T-helper 1 cell (primary cell): ENCODE measurements around the gene NIBAN1.
"Not testable (repeated sequence)": the region's sequence is repeated elsewhere in the genome, so short reads cannot be mapped to it uniquely, and the experiment has no call there.

Experiments
- DNase-seq, 5 donors: peaks; one replicate each; pipeline ENCODE4 v3.0.0-alpha.2; 2012 to 2020

NIBAN1 gene

GRCh38 chr1:184973272-184974055, 844 bp downstream of the NIBAN1 start:
- DNase-seq, result peak in 3 of 5 donors; percentile 34 to 77 (median 57)

DNA sequence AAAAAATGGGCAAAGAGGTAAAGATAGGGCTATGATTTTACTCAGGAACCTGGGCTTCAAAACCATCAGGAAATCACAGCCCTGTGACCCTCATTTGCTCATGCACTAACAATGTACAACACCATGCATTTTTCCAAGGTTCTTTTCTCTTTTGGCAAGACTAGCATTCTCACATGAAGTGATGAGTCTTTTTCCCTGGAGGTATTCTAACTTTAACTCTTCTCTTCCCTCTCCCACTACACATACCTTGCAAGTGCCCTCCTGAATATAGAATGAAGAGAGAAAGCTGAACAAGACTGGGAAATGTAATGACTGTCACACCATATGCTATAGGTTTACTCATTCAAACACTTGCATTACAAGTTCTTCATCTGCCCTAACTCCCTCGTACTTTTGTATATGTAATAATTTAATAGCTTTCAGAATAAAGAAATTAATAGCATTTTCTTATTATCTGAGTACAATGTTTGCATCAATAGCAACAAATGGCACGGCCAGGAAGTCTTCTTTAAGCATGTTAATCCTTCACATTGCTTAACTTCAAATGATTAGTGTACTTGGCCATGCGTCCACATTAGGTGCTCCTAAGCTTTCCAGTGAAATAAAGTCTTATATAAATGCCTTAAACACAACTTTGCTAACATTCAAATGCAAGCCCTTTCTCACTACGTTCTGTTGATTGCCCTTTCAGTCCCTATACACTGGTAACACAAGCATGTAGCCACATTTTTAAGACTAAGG, 1.8 kb downstream of the NIBAN1 start:
- peak in 1 of 5 donors; percentile 23 for DNase-seq

- no peak for DNase-seq
Observed at GRCh38 chr1:184971522-184972265, 2.6 kb downstream of the NIBAN1 start.

- no peak for DNase-seq
Observed at GRCh38 chr1:184970691-184971161, 3.6 kb downstream of the NIBAN1 start.

DNA sequence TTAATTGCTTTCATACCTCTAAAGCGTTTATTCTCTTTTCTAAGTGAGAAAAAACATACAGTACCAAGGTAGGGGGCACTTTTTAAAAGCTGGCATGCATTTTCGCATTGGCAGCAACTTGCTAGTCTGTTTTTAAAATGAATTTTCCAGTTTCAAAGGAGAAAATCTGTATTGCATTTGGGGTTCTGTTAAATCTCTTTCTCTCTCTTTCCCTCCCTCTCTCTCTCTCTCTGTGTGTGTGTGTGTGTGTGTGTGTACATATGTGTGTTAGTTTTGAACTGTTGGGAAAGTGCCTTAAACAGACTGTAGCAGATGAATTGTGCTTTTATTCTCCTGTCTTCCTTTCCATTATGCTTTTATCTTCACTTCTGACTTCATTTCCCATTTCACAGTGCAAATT, 7.3 kb downstream of the NIBAN1 start:
- no peak for DNase-seq

- DNase-seq, result no peak
Observed at GRCh38 chr1:184965944-184966860, 8.1 kb downstream of the NIBAN1 start.

GRCh38 chr1:184965439-184965838, 8.9 kb downstream of the NIBAN1 start:
- DNase-seq, result no peak

DNA sequence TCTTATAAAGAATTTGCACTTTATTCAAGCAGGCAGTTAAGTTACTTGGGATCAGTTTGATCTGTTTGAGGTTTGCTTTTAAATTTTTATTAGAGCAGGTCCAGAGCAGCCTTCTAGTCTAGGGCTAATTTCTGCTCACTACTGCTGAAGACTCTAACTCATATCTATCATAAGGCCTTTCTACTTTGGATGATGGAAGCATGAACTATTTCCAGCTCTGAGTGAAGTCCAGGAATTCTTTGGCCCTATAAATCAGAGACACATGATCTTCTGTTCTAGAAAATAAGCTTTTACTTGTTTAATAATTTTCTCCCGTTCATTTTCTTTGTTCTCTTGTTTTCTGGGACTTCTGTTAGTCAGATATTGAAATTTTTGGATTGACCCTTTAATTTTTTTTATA, 14.7 kb downstream of the NIBAN1 start:
- no peak for DNase-seq

- DNase-seq, result no peak
Observed at GRCh38 chr1:184958554-184959353, 15.6 kb downstream of the NIBAN1 start.

DNA sequence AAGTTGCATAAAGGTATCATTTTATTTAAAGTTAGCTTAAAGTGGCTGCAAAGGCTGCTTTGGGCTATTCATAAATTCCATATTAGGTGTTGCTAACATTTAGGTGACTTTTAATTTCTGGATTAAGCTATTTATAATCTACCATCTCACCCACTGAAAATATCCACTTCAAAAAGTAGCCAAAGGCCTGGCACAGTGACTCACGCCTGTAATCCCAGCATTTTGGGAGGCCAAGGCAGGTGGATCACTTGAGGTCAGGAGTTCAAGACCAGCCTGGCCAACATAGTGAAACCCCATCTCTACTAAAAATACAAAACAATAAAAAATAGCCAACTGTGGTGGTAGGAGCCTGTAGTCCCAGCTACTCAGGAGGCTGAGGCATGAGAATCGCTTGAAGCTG, 16.4 kb downstream of the NIBAN1 start:
- DNase-seq, result not testable (repeated sequence)

GRCh38 chr1:184956999-184957700, 17.2 kb downstream of the NIBAN1 start:
- DNase-seq, result no peak

DNA sequence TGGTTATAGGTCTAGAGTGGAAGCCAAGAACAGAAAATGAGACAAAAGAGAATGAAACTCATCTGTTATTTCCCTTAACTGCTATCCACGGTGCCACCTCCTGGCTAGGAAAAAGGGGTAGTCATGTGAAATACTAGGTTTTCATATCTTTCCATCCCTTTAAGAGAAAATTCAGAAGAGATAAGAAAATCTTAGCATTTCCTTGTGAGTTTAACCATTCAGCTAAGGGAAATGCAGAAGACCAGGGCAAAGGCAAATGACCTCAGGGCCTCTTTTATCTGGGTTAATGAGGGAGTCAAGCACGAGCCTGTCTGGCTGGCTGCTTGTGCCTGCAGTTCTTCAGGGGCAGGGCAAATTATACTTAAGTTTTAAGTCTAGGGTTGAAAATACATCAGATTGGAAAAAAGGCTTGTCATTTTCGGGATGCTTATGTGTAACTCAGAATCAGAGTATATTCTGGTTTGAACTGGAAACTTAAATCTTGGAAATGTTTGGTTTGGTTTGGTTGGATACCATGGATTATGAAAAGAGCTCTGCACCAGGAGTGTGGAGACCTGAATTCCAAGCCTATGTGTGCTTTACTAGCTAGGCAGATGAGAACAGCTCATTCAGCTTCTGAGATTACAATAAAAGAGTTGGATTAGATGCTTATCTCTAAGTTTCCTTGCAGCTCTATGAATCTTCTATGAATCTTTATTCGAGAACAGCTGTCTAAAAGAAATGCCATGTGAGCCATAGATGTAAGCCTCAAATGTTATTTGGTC, 19.9 kb downstream of the NIBAN1 start:
- no peak for DNase-seq

DNA sequence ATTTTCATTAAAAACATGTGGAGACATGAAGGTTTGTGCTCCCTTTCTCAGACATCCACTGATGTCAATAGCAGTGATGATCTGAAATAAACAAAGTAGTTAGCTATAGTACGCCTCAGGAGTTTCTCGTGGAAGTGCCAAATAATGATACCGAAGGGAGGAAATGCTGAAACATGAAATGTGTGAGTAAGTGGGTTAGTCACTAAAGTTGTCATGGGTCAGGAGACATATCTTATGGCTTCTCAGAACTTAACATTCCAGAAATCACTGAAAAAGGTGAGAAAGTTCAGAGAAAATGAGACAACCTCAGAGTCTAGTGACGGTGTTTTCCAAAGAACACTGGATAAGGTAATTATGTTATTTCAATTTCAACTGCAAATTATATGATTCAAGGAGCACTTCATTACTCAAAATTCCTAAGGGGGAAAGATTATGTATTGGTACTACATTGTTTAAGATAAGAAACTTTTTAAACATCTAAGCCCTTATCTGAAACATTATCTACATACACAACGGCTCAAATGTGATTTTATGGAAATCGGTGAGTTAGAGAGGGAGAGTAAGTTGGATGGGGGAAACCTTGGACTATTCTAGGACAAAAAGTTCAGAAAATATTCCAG, 20.6 kb downstream of the NIBAN1 start:
- peak in 1 of 5 donors; percentile 40 for DNase-seq

- DNase-seq, result no peak
Observed at GRCh38 chr1:184952428-184952827, 21.9 kb downstream of the NIBAN1 start.

DNA sequence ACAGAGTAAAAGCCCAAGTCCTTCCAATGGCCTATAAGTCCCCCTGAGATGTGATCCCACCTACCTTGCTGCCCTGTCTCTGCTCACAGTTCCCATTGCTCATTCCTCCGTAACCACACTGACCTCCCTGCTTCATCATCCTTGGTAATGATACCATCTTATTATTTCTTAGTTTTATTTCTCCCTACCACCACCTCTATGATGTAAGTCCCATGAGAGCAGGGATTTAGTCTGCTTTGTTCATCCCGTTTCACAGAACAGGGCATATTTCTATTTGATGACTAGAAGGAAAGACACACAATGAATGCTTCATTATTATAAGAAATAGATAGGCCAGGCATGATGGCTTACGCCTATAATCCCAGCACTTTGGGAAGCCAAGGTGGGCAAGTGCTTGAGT, 22.5 kb downstream of the NIBAN1 start:
- no peak for DNase-seq

DNA sequence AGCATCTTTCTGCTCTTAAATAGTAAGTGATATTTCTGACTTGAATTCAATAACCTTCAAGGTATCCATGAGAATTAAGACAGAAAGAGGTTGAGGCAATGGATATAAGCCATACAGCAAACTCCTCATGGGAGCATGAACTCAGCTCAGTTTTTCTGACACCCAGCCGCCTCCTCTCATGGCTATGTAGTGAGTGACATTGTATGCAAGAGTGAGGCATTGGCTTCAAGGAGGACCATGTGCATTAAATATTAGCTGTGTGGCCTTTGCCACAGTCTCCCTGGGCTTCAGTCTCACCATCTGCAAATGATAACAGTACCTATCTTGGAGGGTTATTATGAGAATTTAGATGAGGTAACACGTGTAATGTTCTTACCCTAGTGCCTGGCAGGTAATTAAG, 23.4 kb downstream of the NIBAN1 start:
- DNase-seq, result no peak

- no peak for DNase-seq
Observed at GRCh38 chr1:184950227-184950626, 24.1 kb downstream of the NIBAN1 start.

GRCh38 chr1:184947497-184948256, 26.6 kb downstream of the NIBAN1 start:
- DNase-seq, result no peak
